ENCODE results near the gene BARHL1.

BARHL1 gene

GRCh38 chr9:132615774-132616173 lies 33.4 kb downstream of the BARHL1 start:
- TF ChIP-seq CTCF (IDR thresholded peaks at IDR 0.05; ENCODE audit: borderline replicate concordance, control extremely low read depth, extremely low read depth, insufficient read depth, missing control alignments): no peak

GRCh38 chr9:132616725-132617124 lies 34.3 kb downstream of the BARHL1 start:
- no peak for TF ChIP-seq CTCF (IDR thresholded peaks at IDR 0.05; ENCODE audit: borderline replicate concordance, control extremely low read depth, extremely low read depth, insufficient read depth, missing control alignments)
- DNase-seq (ENCODE audit: low spot score): no peak
- in situ Hi-C loops (cut with MboI; ENCODE audit: low sequenced_read_pairs, unreplicated experiment): no loop called here

More at GRCh38 chr9:132615774-132616173, 33.4 kb downstream of the BARHL1 start:
- in situ Hi-C loops (cut with MboI; ENCODE audit: low sequenced_read_pairs, unreplicated experiment): no loop called here
- DNase-seq (ENCODE audit: low spot score): no peak

GRCh38 chr9:132622159-132622558 lies 39.8 kb downstream of the BARHL1 start:
- TF ChIP-seq CTCF (IDR thresholded peaks at IDR 0.05; ENCODE audit: borderline replicate concordance, control extremely low read depth, extremely low read depth, insufficient read depth, missing control alignments): no peak
- DNase-seq (ENCODE audit: low spot score): no peak
- in situ Hi-C loops (cut with MboI; ENCODE audit: low sequenced_read_pairs, unreplicated experiment): no loop called here

- TF ChIP-seq CTCF (IDR thresholded peaks at IDR 0.05; ENCODE audit: borderline replicate concordance, control extremely low read depth, extremely low read depth, insufficient read depth, missing control alignments): no peak
- no peak for DNase-seq (ENCODE audit: low spot score)
- in situ Hi-C loops (cut with MboI; ENCODE audit: low sequenced_read_pairs, unreplicated experiment): no loop called here
Measured at GRCh38 chr9:132626285-132626684, 43.9 kb downstream of the BARHL1 start.

GRCh38 chr9:132627106-132627505 lies 44.7 kb downstream of the BARHL1 start:
- TF ChIP-seq CTCF (IDR thresholded peaks at IDR 0.05; ENCODE audit: borderline replicate concordance, control extremely low read depth, extremely low read depth, insufficient read depth, missing control alignments): no peak
- DNase-seq (ENCODE audit: low spot score): no peak
- in situ Hi-C loops (cut with MboI; ENCODE audit: low sequenced_read_pairs, unreplicated experiment): no loop called here

- in situ Hi-C loops (cut with MboI; ENCODE audit: low sequenced_read_pairs, unreplicated experiment): no loop called here
Measured at GRCh38 chr9:132627594-132627993, 45.2 kb downstream of the BARHL1 start.

More at GRCh38 chr9:132627594-132627993, 45.2 kb downstream of the BARHL1 start:
- no peak for DNase-seq (ENCODE audit: low spot score)
- no peak for TF ChIP-seq CTCF (IDR thresholded peaks at IDR 0.05; ENCODE audit: borderline replicate concordance, control extremely low read depth, extremely low read depth, insufficient read depth, missing control alignments)

Measured in GM13976 (cell line).